Astrocyte of the spinal cord (primary cell): ENCODE measurements around the gene DIABLO.

Source experiments
- DNase-seq: peaks from one replicate; pipeline ENCODE4 v3.0.0; 2011; ENCODE audit warnings: low read depth, low spot score
- H3K4me3 ChIP-seq: 2 replicates; pipeline ENCODE4 v1.5.1; 2011; ENCODE audit warnings: low read depth, mild to moderate bottlenecking, low read length, moderate library complexity
- in situ Hi-C: cut with HindIII; loops from 2 replicates; pipeline ENCODE4 v1.10.0; 2017; ENCODE audit warnings: low sequenced_read_pairs
- TF ChIP-seq, protein P1 (sequence below): IDR thresholded peaks from 2 replicates; pipeline ENCODE4 v1.5.1; 2012; ENCODE audit warnings: low read depth, mild to moderate bottlenecking, low read length, inconsistent platforms

The DIABLO gene

DNA sequence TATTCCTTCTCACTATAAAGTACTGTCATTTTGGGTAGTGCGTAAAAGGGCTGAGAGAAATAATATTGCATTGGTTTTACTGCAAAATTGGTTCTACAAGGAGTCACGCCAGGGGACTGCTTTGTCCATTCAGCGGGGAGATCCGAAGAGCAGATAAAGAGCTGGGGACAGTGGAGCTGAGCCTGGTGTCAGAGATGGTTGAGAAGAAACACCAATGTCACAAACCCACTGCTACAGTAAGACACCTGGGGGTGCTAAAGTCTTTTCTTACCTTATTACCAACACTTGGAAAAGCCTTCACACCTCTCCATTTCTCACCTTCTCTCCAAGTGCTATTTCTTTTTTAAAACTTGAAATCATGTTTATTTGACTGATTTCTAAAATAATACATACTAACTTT is 66.0 kb downstream of the DIABLO start:
- no peak for DNase-seq
- in situ Hi-C loops = no loop called here

DNA sequence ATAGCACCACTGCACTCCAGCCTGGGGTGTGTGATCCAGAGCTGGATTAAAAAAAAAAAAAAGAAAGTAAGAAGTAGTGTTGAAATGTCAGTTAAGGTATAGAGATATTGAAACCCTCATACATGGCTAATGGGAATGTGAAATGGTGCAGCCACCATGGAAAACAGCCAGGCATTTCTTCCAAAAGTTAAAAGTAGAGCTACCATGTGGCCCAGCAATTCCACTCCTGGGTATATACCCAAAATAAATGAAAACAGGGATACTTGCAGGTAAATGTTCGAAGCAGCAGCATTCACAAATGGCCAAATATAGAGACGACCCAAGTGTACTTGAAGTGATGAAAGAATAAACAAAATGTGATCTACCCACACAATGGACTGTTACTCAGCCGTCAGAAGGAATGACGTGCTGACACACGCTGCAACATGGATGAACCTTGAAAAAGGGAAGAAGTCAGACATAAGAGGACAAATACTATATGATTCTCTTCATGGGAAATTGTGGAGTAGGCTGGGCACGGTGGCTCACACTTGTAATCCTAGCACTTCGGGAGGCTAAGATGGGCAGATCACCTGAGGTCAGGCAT is 67.1 kb downstream of the DIABLO start:
- DNase-seq = no peak
- TF ChIP-seq, protein P1, sequence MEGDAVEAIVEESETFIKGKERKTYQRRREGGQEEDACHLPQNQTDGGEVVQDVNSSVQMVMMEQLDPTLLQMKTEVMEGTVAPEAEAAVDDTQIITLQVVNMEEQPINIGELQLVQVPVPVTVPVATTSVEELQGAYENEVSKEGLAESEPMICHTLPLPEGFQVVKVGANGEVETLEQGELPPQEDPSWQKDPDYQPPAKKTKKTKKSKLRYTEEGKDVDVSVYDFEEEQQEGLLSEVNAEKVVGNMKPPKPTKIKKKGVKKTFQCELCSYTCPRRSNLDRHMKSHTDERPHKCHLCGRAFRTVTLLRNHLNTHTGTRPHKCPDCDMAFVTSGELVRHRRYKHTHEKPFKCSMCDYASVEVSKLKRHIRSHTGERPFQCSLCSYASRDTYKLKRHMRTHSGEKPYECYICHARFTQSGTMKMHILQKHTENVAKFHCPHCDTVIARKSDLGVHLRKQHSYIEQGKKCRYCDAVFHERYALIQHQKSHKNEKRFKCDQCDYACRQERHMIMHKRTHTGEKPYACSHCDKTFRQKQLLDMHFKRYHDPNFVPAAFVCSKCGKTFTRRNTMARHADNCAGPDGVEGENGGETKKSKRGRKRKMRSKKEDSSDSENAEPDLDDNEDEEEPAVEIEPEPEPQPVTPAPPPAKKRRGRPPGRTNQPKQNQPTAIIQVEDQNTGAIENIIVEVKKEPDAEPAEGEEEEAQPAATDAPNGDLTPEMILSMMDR = no peak
- H3K4me3 ChIP-seq = no peak overlapping the region
- in situ Hi-C loops = no loop called here

More for the DNA sequence above, 66.0 kb downstream of the DIABLO start:
- H3K4me3 ChIP-seq = no peak overlapping the region
- TF ChIP-seq, protein P1 = no peak
